H9 (cell line): ENCODE data around the gene GP1BB. TPM values are rescaled to one million over a fixed set of nuclear protein-coding genes. Genes with fewer than 3 reads are reported as not detected.

Experiments
- DNase-seq: peaks from one replicate; pipeline ENCODE4 v3.0.0-alpha.2; 2017
- H2AFZ ChIP-seq: one replicate; pipeline ENCODE4 v1.6.1; 2013; ENCODE audit warnings: mild to moderate bottlenecking, low read length, control low read depth, moderate library complexity
- H2AK5ac ChIP-seq: 2 replicates; pipeline ENCODE4 v1.6.1; 2013; ENCODE audit warnings: low read length, control low read depth, mixed read lengths; ENCODE audit not compliant: insufficient read length
- H2BK120ac ChIP-seq: one replicate; pipeline ENCODE4 v1.6.1; 2013; ENCODE audit warnings: low read depth, mild to moderate bottlenecking, low read length, control low read depth, inconsistent platforms; ENCODE audit not compliant: poor library complexity, severe bottlenecking
- H2BK12ac ChIP-seq: 2 replicates; pipeline ENCODE4 v1.6.1; 2013; ENCODE audit warnings: low read length, control low read depth, mixed read lengths, low read depth; ENCODE audit not compliant: insufficient read length
- H2BK15ac ChIP-seq: 2 replicates; pipeline ENCODE4 v1.6.1; 2013; ENCODE audit warnings: low read depth, low read length, control low read depth
- H2BK20ac ChIP-seq: one replicate; pipeline ENCODE4 v1.6.1; 2013; ENCODE audit warnings: low read depth, mild to moderate bottlenecking, low read length, control low read depth, inconsistent platforms; ENCODE audit not compliant: poor library complexity, severe bottlenecking
- H2BK5ac ChIP-seq: 2 replicates; pipeline ENCODE4 v1.6.1; 2013; ENCODE audit warnings: low read length, control low read depth, mixed read lengths; ENCODE audit not compliant: insufficient read length
- H3K14ac ChIP-seq: 2 replicates; pipeline ENCODE4 v1.6.1; 2013; ENCODE audit warnings: low read length, control low read depth; ENCODE audit not compliant: insufficient read depth
- H3K18ac ChIP-seq: 2 replicates; pipeline ENCODE4 v1.6.1; 2013; ENCODE audit warnings: low read depth, mild to moderate bottlenecking, mixed read lengths, low read length, control low read depth; ENCODE audit not compliant: insufficient read length
- H3K23ac ChIP-seq: 2 replicates; pipeline ENCODE4 v1.6.1; 2013; ENCODE audit warnings: low read length, control low read depth, mixed read lengths, low read depth; ENCODE audit not compliant: insufficient read length
- H3K23me2 ChIP-seq: 2 replicates; pipeline ENCODE4 v1.6.1; 2013; ENCODE audit warnings: low read depth, mild to moderate bottlenecking, mixed read lengths, low read length, control low read depth; ENCODE audit not compliant: insufficient read length, poor library complexity, severe bottlenecking
- H3K27ac ChIP-seq: 2 replicates; pipeline ENCODE4 v1.5.1; 2013; ENCODE audit warnings: low read length, control low read depth, mixed read lengths, low read depth; ENCODE audit not compliant: insufficient read length
- H3K27me3 ChIP-seq: 2 replicates; pipeline ENCODE4 v1.6.1; 2013; ENCODE audit warnings: low read length, control low read depth, inconsistent platforms; ENCODE audit not compliant: insufficient read depth
- H3K4ac ChIP-seq: 2 replicates; pipeline ENCODE4 v1.6.1; 2013; ENCODE audit warnings: low read depth, mild to moderate bottlenecking, control low read depth, inconsistent platforms, low read length, moderate library complexity
- H3K4me1 ChIP-seq: 2 replicates; pipeline ENCODE4 v1.6.1; 2013; ENCODE audit warnings: low read length, control low read depth, inconsistent platforms; ENCODE audit not compliant: insufficient read depth
- H3K4me2 ChIP-seq: 2 replicates; pipeline ENCODE4 v1.6.1; 2013; ENCODE audit warnings: low read length, control low read depth, mixed read lengths; ENCODE audit not compliant: insufficient read length, insufficient read depth
- H3K56ac ChIP-seq: 2 replicates; pipeline ENCODE4 v1.6.1; 2013; ENCODE audit warnings: low read depth, mild to moderate bottlenecking, mixed read lengths, low read length, control low read depth; ENCODE audit not compliant: insufficient read length
- H3K79me1 ChIP-seq: 2 replicates; pipeline ENCODE4 v1.6.1; 2013; ENCODE audit warnings: low read depth, mild to moderate bottlenecking, moderate library complexity, low read length, control low read depth, inconsistent platforms; ENCODE audit not compliant: insufficient read depth, poor library complexity, severe bottlenecking
- H3K79me2 ChIP-seq: 2 replicates; pipeline ENCODE4 v1.6.1; 2013; ENCODE audit warnings: low read length, control low read depth, inconsistent platforms; ENCODE audit not compliant: insufficient read depth
- H3K9ac ChIP-seq: 2 replicates; pipeline ENCODE4 v1.6.1; 2013; ENCODE audit warnings: low read length, control low read depth, mixed read lengths; ENCODE audit not compliant: insufficient read length; ENCODE audit errors: extremely low read depth
- H3K9me3 ChIP-seq: one replicate; pipeline ENCODE4 v1.6.1; 2013; ENCODE audit warnings: low read depth, low read length, inconsistent platforms; ENCODE audit not compliant: control insufficient read depth
- H3T11ph ChIP-seq: one replicate; pipeline ENCODE4 v1.6.1; 2013; ENCODE audit warnings: mild to moderate bottlenecking, low read length, control low read depth, inconsistent platforms
- H4K20me1 ChIP-seq: one replicate; pipeline ENCODE4 v1.6.1; 2013; ENCODE audit not compliant: control insufficient read depth, insufficient read length, insufficient read depth
- H4K5ac ChIP-seq: 2 replicates; pipeline ENCODE4 v1.6.1; 2013; ENCODE audit warnings: low read depth, mild to moderate bottlenecking, mixed read lengths, low read length, control low read depth; ENCODE audit not compliant: insufficient read length
- H4K8ac ChIP-seq: replicated peaks from 2 replicates; pipeline ENCODE4 v1.6.1; 2013; ENCODE audit warnings: low read length, control low read depth, mixed read lengths, low read depth; ENCODE audit not compliant: insufficient read length
- H4K91ac ChIP-seq: 2 replicates; pipeline ENCODE4 v1.6.1; 2013; ENCODE audit warnings: low read depth, mild to moderate bottlenecking, moderate library complexity, mixed read lengths, low read length, control low read depth; ENCODE audit not compliant: insufficient read length
- H3K27ac Mint-ChIP-seq, 3 experiments: 2 replicates in 2 of 3; 3 replicates in 1 of 3; pipeline ENCODE4 v1.8.0; 2020 to 2021; ENCODE audit warnings: mixed read lengths in 3 of 3, mild to moderate bottlenecking in 1 of 3, moderate library complexity in 1 of 3
- H3K27me3 Mint-ChIP-seq: 2 replicates; pipeline ENCODE4 v1.8.0; 2021; ENCODE audit warnings: low read depth, mild to moderate bottlenecking, moderate library complexity, mixed read lengths
- H3K36me3 Mint-ChIP-seq, 3 experiments: 2 replicates in 2 of 3; 3 replicates in 1 of 3; pipeline ENCODE4 v1.8.0; 2020 to 2021; ENCODE audit warnings: low read depth in 3 of 3, mixed read lengths in 3 of 3; ENCODE audit not compliant: insufficient read depth in 1 of 3
- H3K4me1 Mint-ChIP-seq, 2 experiments: 2 replicates each; pipeline ENCODE4 v1.8.0; 2020; ENCODE audit warnings: mixed read lengths in 2 of 2
- H3K4me3 Mint-ChIP-seq, 2 experiments: 2 replicates in 1 of 2; 3 replicates in 1 of 2; pipeline ENCODE4 v1.8.0; 2020 to 2021; ENCODE audit warnings: mild to moderate bottlenecking in 2 of 2, mixed read lengths in 2 of 2, moderate library complexity in 1 of 2
- H3K9me3 Mint-ChIP-seq, 2 experiments: 2 replicates in 1 of 2; 3 replicates in 1 of 2; pipeline ENCODE4 v1.8.0; 2020; ENCODE audit warnings: mild to moderate bottlenecking in 2 of 2, mixed read lengths in 2 of 2, moderate library complexity in 1 of 2
- WGBS: extraction: QIAGEN DNeasy Blood & Tissue Kit; methylation state at CpG from one replicate; pipeline ENCODE4 v1.1.7; 2013; ENCODE audit warnings: missing lambda C conversion rate, low lambda C conversion rate, mixed read lengths; ENCODE audit not compliant: insufficient read length; ENCODE audit errors: extremely low coverage; 5-methylcytosine and 5-hydroxymethylcytosine counted together
- total RNA-seq: library from RNA; stranded (reverse); gene quantifications from 2 replicates; pipeline ENCODE4 v1.2.1, GENCODE V29; 2021
- TF ChIP-seq, protein P1 (sequence below): fragments of 200-600 bp; sonication (generic); conservative IDR thresholded peaks from 3 replicates; pipeline ENCODE4 v1.8.0; 2021; ENCODE audit warnings: antibody characterized with exemption, mild to moderate bottlenecking

The GP1BB gene
- total RNA-seq, 1 experiment from 2014 or later = 3.4 TPM

GRCh38 chr22:19693581-19693980 is 29.8 kb upstream of the GP1BB start:
- no peak for DNase-seq
- no peaks in the 10 kb centered on the region for H3K79me1 ChIP-seq
- no peaks in the 10 kb centered on the region for H3K23me2 ChIP-seq
- no peak overlapping the region for H2BK120ac ChIP-seq
- no peaks in the 10 kb centered on the region for H4K20me1 ChIP-seq
- no peaks in the 10 kb centered on the region for H3K79me2 ChIP-seq
- no peak overlapping the region for H4K91ac ChIP-seq
- H3K27me3 Mint-ChIP-seq = peaks cover 23% of the 10 kb centered on the region
- peaks cover 16 to 21% of the 10 kb centered on the region in 2 experiments for H3K4me1 Mint-ChIP-seq
- no peak overlapping the region for H4K8ac ChIP-seq
- no CpG with 5 or more reads among the region's 14 CpGs for WGBS
- H3K4me2 ChIP-seq = no peak overlapping the region
- H3K14ac ChIP-seq = no peak overlapping the region
- no peak overlapping the region for H2BK5ac ChIP-seq
- no peak overlapping the region for H3K4ac ChIP-seq
- no peaks in the 10 kb centered on the region; a peak in 2 of 7 replicates for H3K36me3 Mint-ChIP-seq
- TF ChIP-seq, protein P1, sequence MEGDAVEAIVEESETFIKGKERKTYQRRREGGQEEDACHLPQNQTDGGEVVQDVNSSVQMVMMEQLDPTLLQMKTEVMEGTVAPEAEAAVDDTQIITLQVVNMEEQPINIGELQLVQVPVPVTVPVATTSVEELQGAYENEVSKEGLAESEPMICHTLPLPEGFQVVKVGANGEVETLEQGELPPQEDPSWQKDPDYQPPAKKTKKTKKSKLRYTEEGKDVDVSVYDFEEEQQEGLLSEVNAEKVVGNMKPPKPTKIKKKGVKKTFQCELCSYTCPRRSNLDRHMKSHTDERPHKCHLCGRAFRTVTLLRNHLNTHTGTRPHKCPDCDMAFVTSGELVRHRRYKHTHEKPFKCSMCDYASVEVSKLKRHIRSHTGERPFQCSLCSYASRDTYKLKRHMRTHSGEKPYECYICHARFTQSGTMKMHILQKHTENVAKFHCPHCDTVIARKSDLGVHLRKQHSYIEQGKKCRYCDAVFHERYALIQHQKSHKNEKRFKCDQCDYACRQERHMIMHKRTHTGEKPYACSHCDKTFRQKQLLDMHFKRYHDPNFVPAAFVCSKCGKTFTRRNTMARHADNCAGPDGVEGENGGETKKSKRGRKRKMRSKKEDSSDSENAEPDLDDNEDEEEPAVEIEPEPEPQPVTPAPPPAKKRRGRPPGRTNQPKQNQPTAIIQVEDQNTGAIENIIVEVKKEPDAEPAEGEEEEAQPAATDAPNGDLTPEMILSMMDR = no peak
- no peak overlapping the region for H2AFZ ChIP-seq
- no peak overlapping the region for H3K27ac ChIP-seq
- H2BK12ac ChIP-seq = no peak overlapping the region
- H3K4me3 Mint-ChIP-seq = no peak overlapping the region
- no peak overlapping the region for H2BK20ac ChIP-seq
- H3K9ac ChIP-seq = no peak overlapping the region
- H3K9me3 Mint-ChIP-seq = no peaks in the 10 kb centered on the region
- H3K23ac ChIP-seq = no peak overlapping the region
- H3K18ac ChIP-seq = no peak overlapping the region
- H3K56ac ChIP-seq = no peak overlapping the region
- H2BK15ac ChIP-seq = no peak overlapping the region
- H3K27ac Mint-ChIP-seq = no peak overlapping the region
- peaks cover 6% of the 10 kb centered on the region; the same call in 1 of the 2 replicates for H3K4me1 ChIP-seq
- no peaks in the 10 kb centered on the region for H3K9me3 ChIP-seq
- no peak overlapping the region for H2AK5ac ChIP-seq
- H3K27me3 ChIP-seq = no peaks in the 10 kb centered on the region
- H3T11ph ChIP-seq = no peak overlapping the region
- H4K5ac ChIP-seq = no peak overlapping the region
